GM20000 (cell line): ENCODE measurements around the gene INSC.

Source experiments
- DNase-seq: peaks from one replicate; pipeline ENCODE4 v3.0.0; 2012; ENCODE audit warnings: low spot score
- CTCF ChIP-seq: IDR thresholded peaks from 2 replicates; pipeline ENCODE4 v1.5.1; 2012; ENCODE audit warnings: mild to moderate bottlenecking, control low read depth; ENCODE audit errors: extremely low read depth, missing control alignments

INSC gene

GRCh38 chr11:15171956-15172355 lies 57.2 kb downstream of the INSC start:
- no peak for TF ChIP-seq CTCF
- no peak for DNase-seq

GRCh38 chr11:15175831-15176230 lies 61.1 kb downstream of the INSC start:
- DNase-seq, result no peak
- TF ChIP-seq CTCF, result no peak

GRCh38 chr11:15176646-15177163 lies 62.0 kb downstream of the INSC start:
- no peak for DNase-seq
- TF ChIP-seq CTCF, result no peak

- no peak for TF ChIP-seq CTCF
- DNase-seq, result no peak
These were observed 62.8 kb downstream of the INSC start for GRCh38 chr11:15177491-15177890.

GRCh38 chr11:15178214-15178613 lies 63.5 kb downstream of the INSC start:
- no peak for TF ChIP-seq CTCF
- no peak for DNase-seq

- no peak for DNase-seq
- no peak for TF ChIP-seq CTCF
These were observed 64.4 kb downstream of the INSC start for GRCh38 chr11:15179167-15179566.

- no peak for TF ChIP-seq CTCF
- no peak for DNase-seq
These were observed 65.6 kb downstream of the INSC start for GRCh38 chr11:15180212-15180792.
